ENCODE measurements around the gene SAYSD1. TPM values are rescaled to one million over a fixed set of nuclear protein-coding genes. Genes with fewer than 3 reads are reported as not detected.
A peak's percentile ranks its signal among the peaks of the same experiment; 100 is the strongest.

The SAYSD1 gene
- polyA plus RNA-seq, 1 donor, result 11.4 TPM

DNA sequence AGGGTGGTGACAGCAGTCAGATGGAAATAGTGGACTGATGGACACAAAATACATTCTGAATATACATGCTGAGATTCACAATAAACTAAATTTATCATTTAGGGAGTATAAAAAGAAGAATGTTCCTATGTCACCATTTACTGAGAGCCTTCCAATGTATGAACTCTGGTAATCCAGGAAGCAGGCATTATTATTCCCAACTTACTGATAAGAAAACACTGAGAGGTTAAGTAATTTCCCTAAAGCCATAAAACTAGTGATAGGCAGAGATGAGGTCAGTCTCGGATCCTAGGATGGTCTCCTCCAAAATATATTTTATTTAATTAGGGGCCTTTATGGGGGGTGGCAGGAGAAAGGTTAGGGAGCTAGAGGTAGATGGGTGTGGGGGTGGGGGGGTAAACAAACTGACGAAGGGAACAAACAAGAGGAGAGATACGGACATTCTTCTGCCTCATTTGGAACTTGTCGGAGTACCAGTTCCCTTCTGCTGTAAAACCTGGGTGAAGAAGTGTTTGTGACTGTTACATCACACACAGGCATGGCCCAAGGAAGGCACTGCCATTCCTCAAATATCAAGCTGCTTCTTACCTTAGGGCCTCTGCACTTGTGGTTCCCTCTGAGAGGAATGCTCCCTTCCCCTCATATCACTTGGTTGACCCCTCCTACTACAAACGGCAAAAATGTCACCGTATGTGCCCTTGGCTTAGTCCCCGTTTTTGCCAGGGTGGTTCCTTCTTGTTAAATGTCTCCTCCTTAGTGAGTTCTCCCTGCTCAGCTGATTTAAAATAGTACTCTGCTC is 6.7 kb downstream of the SAYSD1 start:
- no peak for DNase-seq (ENCODE audit: low read depth)

GRCh38 chr6:39107641-39108040 is 7.3 kb downstream of the SAYSD1 start:
- no peak for DNase-seq (ENCODE audit: low read depth)

- DNase-seq (ENCODE audit: low read depth), result no peak
Observed at GRCh38 chr6:39107034-39107433, 8.0 kb downstream of the SAYSD1 start.

- DNase-seq (ENCODE audit: low read depth), result no peak
Observed at GRCh38 chr6:39104528-39104927, 10.5 kb downstream of the SAYSD1 start.

GRCh38 chr6:39102821-39103136 is 12.2 kb downstream of the SAYSD1 start:
- DNase-seq (ENCODE audit: low read depth), result no peak

DNA sequence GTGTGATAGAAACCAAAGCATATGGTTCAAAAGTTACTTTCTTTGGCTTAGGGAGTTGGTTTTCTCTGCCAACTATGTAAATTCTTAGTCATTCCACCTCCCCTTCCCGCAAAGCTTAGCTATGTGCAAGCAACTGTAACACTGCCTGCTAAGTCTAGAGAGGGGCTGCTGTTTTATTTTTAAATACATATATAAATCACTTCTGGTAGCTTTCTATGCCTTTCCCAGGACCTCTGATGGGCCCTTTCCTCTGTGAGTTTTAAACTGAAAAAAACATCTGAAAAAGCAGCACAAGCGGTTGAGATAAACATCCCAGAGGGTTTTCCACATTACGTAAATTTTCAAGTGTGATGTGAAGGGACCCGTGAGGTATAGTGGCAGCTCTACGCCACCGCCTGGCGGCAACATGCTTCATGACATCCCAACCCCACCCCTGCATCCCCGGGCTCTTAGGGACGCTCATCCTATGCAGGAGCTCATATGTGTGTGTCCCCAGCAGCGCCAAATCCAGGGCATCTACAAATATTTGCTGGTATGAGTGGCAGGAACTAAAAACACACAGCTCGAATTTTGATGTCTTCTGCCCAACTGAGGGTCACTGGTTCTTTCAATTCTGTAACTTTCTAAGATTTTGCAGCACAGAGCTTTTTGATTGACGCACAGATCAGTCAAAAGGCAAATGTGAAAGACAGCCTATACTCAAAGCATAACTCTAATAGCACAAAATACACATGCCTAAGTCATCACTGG is 12.7 kb downstream of the SAYSD1 start:
- no peak for DNase-seq (ENCODE audit: low read depth)

- no peak for DNase-seq (ENCODE audit: low read depth)
Observed at GRCh38 chr6:39100358-39100757, 14.6 kb downstream of the SAYSD1 start.

DNA sequence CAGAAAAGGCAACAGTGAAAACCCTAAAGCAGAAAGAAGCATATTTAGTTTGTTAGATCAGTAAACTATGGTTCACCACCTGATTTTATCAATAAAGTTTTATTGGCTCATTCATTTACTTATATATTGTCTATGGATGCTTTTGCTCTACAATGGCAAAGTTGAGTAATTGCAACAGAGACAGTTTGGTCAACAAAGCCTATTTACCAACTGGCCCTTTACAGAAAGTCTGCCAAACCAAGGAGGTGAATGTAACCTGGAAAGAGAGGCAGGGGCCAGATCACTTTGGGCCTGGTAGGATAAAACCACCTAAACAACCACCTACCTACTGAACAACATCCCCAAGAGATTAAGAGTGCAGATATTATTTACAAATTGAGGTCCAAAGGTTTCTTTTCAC is 19.4 kb downstream of the SAYSD1 start:
- DNase-seq (ENCODE audit: low read depth), result no peak

GRCh38 chr6:39093149-39093708 is 21.8 kb downstream of the SAYSD1 start:
- no peak for DNase-seq (ENCODE audit: low read depth)

DNA sequence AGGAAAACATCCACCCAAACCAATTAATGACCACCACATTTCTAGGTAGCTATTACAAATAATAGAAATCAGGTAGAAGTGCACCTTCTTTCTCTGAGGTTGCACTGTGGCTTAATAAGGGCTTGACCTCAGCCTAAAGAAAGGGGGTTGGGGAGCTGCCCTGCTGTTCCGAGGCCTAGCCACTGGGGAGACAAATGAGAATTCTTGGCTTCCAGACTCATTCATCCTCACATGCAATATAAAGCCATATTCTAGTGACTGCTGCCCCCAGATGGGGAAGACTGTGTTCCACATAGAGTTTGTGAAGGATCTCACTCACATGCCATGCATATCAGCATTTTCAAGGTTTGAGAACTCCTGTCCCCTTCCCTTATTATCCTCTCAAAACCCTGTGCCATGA is 22.9 kb downstream of the SAYSD1 start:
- no peak for DNase-seq (ENCODE audit: low read depth)

GRCh38 chr6:39091220-39091619 is 23.8 kb downstream of the SAYSD1 start:
- no peak for DNase-seq (ENCODE audit: low read depth)

DNA sequence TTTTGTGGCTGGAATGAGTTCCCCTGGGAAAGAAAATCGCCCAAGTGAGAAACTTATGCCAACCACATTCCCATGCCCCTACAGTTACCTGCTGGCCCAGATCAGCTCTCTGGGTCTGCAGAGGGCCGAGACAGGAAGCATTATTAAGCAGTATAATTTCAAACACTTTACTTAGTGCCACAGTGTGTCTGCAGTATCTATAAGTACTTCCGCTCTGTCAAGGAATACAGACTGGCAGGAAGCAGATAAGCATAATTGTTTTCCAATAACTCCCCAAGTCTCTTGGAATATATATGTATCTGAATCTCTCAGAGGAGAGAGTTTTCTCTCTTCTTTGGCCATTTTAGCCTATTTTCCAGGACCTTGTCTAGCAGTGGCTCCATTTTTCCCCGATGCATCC is 24.9 kb downstream of the SAYSD1 start:
- DNase-seq (ENCODE audit: low read depth), result no peak

GRCh38 chr6:39088331-39088730 is 26.7 kb downstream of the SAYSD1 start:
- DNase-seq (ENCODE audit: low read depth), result peak; percentile 40

- DNase-seq (ENCODE audit: low read depth), result no peak
Observed at GRCh38 chr6:39087197-39087596, 27.8 kb downstream of the SAYSD1 start.

- DNase-seq (ENCODE audit: low read depth), result no peak
Observed at GRCh38 chr6:39086711-39087110, 28.3 kb downstream of the SAYSD1 start.

- DNase-seq (ENCODE audit: low read depth), result no peak
Observed at GRCh38 chr6:39086294-39086693, 28.7 kb downstream of the SAYSD1 start.

- DNase-seq (ENCODE audit: low read depth), result no peak
Observed at GRCh38 chr6:39085129-39085797, 29.7 kb downstream of the SAYSD1 start.

GRCh38 chr6:39084506-39084905 is 30.5 kb downstream of the SAYSD1 start:
- DNase-seq (ENCODE audit: low read depth), result no peak

DNA sequence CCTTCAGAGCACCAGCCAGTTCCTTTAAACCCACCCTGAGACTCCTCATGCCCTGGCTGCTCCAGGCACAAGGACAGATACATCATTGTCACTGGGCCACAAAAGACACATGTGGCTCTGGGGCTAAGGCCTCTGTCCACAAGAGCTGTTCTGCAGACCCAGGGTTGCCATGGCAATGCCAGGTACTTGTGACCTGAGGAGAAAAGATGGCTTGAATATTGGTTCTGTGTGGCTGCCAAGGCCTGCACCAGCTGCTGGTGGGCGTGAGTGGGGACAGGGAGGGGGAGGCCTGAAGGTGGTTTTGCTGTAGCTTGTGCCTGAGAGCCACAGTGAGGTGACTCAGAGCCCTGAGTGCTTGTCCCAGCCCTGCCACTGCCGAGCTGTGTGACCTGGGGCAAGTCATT is 31.8 kb downstream of the SAYSD1 start:
- no peak for DNase-seq (ENCODE audit: low read depth)

DNA sequence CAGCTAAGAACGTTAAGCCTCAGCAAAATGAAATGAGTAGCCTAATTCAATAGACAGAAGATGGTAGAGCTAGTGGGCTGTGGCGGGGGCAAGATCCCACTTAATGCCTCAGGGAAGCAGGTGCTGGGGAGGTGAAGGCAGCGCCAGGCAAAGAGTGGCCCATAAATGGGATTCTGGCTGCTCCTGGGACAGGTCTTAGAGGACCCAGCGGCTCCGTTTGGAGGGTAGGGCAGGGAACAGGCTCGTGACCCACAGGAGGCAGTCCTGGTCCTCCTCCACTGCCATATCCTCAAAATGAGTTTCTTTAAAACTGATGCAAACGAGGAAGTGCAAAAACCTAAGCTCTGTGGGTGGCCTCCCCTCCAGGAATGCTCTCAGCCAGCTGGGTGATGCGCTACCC is 32.7 kb downstream of the SAYSD1 start:
- DNase-seq (ENCODE audit: low read depth), result no peak

- DNase-seq (ENCODE audit: low read depth), result no peak
Observed at GRCh38 chr6:39080246-39080875, 34.6 kb downstream of the SAYSD1 start.

Data from forelimb muscle (tissue), 1 donor.